Mesothelial cell of epicardium (in vitro differentiated cells): ENCODE measurements around the gene SORBS1. TPM values are rescaled to one million over a fixed set of nuclear protein-coding genes. Genes with fewer than 3 reads are reported as not detected.
"Not testable (repeated sequence)": the region's sequence is repeated elsewhere in the genome, so short reads cannot be mapped to it uniquely, and the experiment has no call there.

Experiments
- DNase-seq, 2 experiments: peaks; one replicate each; pipeline ENCODE4 v3.0.0; 2021; ENCODE audit warnings: low spot score in 2 of 2; ENCODE audit not compliant: unreplicated experiment in 2 of 2
- H3K27ac Mint-ChIP-seq: 2 replicates; pipeline ENCODE4 v1.8.0; 2021; ENCODE audit warnings: mixed read lengths
- H3K27me3 Mint-ChIP-seq: 2 replicates; pipeline ENCODE4 v1.8.0; 2021; ENCODE audit warnings: low read depth, mixed read lengths
- H3K36me3 Mint-ChIP-seq: 2 replicates; pipeline ENCODE4 v1.8.0; 2021; ENCODE audit warnings: mixed read lengths
- H3K4me1 Mint-ChIP-seq: 2 replicates; pipeline ENCODE4 v1.8.0; 2021; ENCODE audit warnings: mixed read lengths
- H3K4me3 Mint-ChIP-seq: 2 replicates; pipeline ENCODE4 v1.8.0; 2021; ENCODE audit warnings: mild to moderate bottlenecking, moderate library complexity, mixed read lengths
- H3K9me3 Mint-ChIP-seq: 2 replicates; pipeline ENCODE4 v1.8.0; 2021; ENCODE audit warnings: mixed read lengths
- total RNA-seq: library from RNA; stranded (reverse); gene quantifications from 3 replicates; pipeline ENCODE4 v1.2.1, GENCODE V29; 2021
- TF ChIP-seq, protein P1 (sequence below): fragments of 200-600 bp; sonication (generic); IDR thresholded peaks from one replicate; pipeline ENCODE4 v1.5.0; 2021; ENCODE audit warnings: antibody characterized with exemption; ENCODE audit not compliant: unreplicated experiment

Gene SORBS1
- total RNA-seq, 1 donor from 2014 or later: 24.9 TPM

GRCh38 chr10:95355301-95355700, 205.9 kb downstream of the SORBS1 start:
- DNase-seq: no peak
- TF ChIP-seq, protein P1, sequence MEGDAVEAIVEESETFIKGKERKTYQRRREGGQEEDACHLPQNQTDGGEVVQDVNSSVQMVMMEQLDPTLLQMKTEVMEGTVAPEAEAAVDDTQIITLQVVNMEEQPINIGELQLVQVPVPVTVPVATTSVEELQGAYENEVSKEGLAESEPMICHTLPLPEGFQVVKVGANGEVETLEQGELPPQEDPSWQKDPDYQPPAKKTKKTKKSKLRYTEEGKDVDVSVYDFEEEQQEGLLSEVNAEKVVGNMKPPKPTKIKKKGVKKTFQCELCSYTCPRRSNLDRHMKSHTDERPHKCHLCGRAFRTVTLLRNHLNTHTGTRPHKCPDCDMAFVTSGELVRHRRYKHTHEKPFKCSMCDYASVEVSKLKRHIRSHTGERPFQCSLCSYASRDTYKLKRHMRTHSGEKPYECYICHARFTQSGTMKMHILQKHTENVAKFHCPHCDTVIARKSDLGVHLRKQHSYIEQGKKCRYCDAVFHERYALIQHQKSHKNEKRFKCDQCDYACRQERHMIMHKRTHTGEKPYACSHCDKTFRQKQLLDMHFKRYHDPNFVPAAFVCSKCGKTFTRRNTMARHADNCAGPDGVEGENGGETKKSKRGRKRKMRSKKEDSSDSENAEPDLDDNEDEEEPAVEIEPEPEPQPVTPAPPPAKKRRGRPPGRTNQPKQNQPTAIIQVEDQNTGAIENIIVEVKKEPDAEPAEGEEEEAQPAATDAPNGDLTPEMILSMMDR: no peak
- no peaks in the 10 kb centered on the region for H3K27me3 Mint-ChIP-seq

GRCh38 chr10:95354110-95354509, 207.1 kb downstream of the SORBS1 start:
- Mint-ChIP-seq H3K36me3 (no peaks in the 10 kb centered on the region), H3K27me3 (no peaks in the 10 kb centered on the region), H3K9me3 (no peaks in the 10 kb centered on the region), H3K4me1 (peaks cover 51% of the 10 kb centered on the region), H3K4me3 (no peak overlapping the region), H3K27ac (no peak overlapping the region)
- no peak for DNase-seq
- TF ChIP-seq, protein P1: no peak

More at GRCh38 chr10:95355301-95355700, 205.9 kb downstream of the SORBS1 start:
- peak overlapping the region; percentile 69 for H3K27ac Mint-ChIP-seq
- no peaks in the 10 kb centered on the region for H3K9me3 Mint-ChIP-seq
- no peak overlapping the region for H3K4me3 Mint-ChIP-seq
- H3K36me3 Mint-ChIP-seq: no peaks in the 10 kb centered on the region
- peaks cover 48% of the 10 kb centered on the region for H3K4me1 Mint-ChIP-seq

DNA sequence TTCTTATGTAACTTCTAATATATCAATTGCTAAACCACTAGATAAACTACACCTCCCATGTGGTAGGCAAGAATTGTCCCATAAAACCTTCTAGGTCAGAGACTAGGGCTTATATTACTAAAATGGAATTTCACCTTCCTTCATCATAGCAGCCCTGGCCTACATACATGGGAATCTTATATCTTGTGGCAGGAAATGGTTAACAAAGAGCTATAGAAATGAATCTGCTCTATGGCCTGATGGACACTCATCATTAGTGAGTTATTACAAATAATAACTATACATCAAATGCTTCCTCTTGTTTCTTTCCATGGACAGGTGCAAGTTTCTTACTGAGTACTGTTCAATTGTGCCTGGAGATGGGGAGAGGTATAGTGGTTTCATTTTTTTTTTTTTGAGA, 208.0 kb downstream of the SORBS1 start:
- TF ChIP-seq, protein P1: no peak
- Mint-ChIP-seq H3K36me3 (no peaks in the 10 kb centered on the region), H3K9me3 (no peaks in the 10 kb centered on the region), H3K4me3 (no peak overlapping the region), H3K4me1 (peaks cover 45% of the 10 kb centered on the region), H3K27ac (no peak overlapping the region), H3K27me3 (no peaks in the 10 kb centered on the region)
- no peak for DNase-seq

DNA sequence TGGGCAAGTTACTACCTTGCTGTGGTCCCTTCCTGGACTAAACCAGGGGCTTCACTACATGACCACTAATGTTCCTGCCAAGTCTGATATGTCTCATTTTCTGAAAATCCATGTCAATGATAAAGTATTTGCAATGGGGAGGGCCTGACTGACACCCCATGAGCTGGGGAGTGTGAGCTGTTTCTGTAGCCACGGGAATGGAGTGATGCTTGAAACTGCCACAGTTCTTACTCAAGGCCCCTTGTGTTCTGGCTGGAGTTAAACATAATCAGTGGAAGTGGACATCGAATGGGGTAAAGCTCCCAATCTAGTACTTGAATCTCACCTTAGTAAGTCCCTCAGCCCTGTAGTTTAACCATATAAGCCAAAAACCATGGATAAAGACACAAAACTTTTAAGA, 208.5 kb downstream of the SORBS1 start:
- Mint-ChIP-seq H3K27me3 (no peaks in the 10 kb centered on the region), H3K4me1 (peaks cover 41% of the 10 kb centered on the region), H3K4me3 (no peak overlapping the region), H3K36me3 (no peaks in the 10 kb centered on the region), H3K9me3 (no peaks in the 10 kb centered on the region), H3K27ac (no peak overlapping the region)
- no peak for DNase-seq
- TF ChIP-seq, protein P1: no peak

DNA sequence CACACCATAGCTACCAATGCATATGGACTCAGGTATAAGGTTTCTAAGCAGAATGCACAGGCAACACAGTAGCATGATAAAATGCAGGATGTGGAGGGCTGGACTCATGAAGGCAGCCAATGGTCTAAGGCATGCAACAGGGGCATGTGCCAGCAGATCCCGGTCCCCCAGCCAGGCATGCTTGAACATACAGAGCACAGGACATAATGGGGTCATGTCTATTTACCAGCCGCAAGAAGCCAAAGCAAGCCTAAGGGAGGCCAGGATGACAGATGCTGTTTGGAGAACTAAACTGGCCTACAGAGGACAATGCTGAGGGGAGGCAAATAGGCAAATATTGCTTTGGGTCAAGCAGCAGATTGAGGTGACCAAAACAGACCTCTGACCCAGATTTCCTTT, 210.3 kb downstream of the SORBS1 start:
- no peaks in the 10 kb centered on the region for H3K36me3 Mint-ChIP-seq
- TF ChIP-seq, protein P1: no peak
- no peak overlapping the region for H3K4me3 Mint-ChIP-seq
- H3K27ac Mint-ChIP-seq: no peak overlapping the region
- DNase-seq: no peak
- H3K4me1 Mint-ChIP-seq: peaks cover 43% of the 10 kb centered on the region
- H3K9me3 Mint-ChIP-seq: no peaks in the 10 kb centered on the region
- H3K27me3 Mint-ChIP-seq: no peaks in the 10 kb centered on the region

DNA sequence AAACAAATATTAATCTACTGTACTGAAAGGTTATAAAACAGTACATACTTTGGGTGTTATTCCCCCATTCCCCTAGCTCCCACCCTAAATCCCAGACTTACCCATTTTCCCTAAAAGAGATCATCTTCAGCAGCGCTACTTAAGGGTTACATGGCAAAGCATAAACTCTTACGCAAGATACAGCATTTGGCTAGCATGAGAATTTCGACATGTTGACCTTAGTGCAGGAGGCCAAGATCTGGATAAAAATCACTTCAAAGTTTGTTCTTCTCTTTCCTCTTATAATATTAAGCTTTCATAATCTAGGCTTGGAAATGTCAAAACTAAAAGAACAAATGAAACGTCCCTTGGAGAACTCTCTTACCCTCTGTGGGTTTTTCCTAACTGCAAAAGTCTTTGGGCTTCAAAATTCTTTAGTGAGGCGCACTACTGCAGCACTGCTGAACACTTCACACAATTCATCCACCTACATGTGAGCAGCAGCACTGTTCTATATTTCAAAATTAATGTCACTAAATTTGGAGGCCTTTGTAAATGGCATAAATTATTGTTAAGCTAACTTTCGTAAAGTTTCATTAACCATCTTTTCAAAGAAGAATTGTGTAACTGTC, 210.8 kb downstream of the SORBS1 start:
- H3K4me1 Mint-ChIP-seq: peaks cover 38% of the 10 kb centered on the region
- no peak for DNase-seq
- H3K9me3 Mint-ChIP-seq: no peaks in the 10 kb centered on the region
- H3K4me3 Mint-ChIP-seq: no peak overlapping the region
- no peaks in the 10 kb centered on the region for H3K36me3 Mint-ChIP-seq
- no peaks in the 10 kb centered on the region for H3K27me3 Mint-ChIP-seq
- TF ChIP-seq, protein P1: no peak
- H3K27ac Mint-ChIP-seq: no peak overlapping the region

DNA sequence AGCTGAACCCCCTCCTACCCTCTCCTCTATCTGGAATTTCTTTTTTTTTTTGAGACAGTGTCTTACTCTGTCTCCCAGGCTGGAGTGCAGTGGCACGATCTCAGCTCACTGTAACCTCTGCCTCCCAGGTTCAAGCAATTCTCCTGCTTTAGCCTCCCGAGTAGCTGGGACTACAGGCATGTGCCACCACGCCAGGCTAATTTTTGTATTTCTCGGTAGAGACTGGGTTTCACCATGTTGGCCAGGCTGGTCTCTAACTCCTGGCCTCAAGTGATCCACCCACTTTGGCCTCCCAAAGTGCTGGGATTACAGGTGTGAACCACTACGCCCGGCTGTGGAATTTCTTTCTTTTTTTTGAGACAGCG, 213.8 kb downstream of the SORBS1 start:
- H3K27ac Mint-ChIP-seq: peak overlapping the region; percentile 61
- not testable (repeated sequence) for H3K27me3 Mint-ChIP-seq, H3K36me3 Mint-ChIP-seq, H3K9me3 Mint-ChIP-seq, DNase-seq, H3K4me3 Mint-ChIP-seq
- peaks cover 24% of the 10 kb centered on the region for H3K4me1 Mint-ChIP-seq
